ENCODE measurements around the gene MAP3K15. TPM values are rescaled to one million over a fixed set of nuclear protein-coding genes. Genes with fewer than 3 reads are reported as not detected.

Gene MAP3K15
- total and polyA plus RNA-seq, 5 donors from 2014 or later: not detected

GRCh38 chrX:19343535-19344408 is 171.5 kb downstream of the MAP3K15 start, which contains the start of gene PDHA1:
PDHA1 (plus strand) TSS chrX:19343927; CDS start chrX:19344038, 111 bp downstream.
- Mint-ChIP-seq H3K36me3 (no peaks in the 10 kb centered on the region), H3K9me3 (no peaks in the 10 kb centered on the region), H3K27me3 (peaks cover 5% of the 10 kb centered on the region), H3K4me3 (peak within 1 kb of the TSS; percentile 88 to 99 (median 91)), H3K4me1 (peaks cover 4 to 21% (median 4%) of the 10 kb centered on the region in 4 donors), H3K27ac (peak within 1 kb of the TSS; percentile 79 to 95 (median 83))
- peak; percentile 97 to 98 for ATAC-seq (ENCODE audit: low read depth in 2 of 2)
- H3K4me1 ChIP-seq (ENCODE audit: control insufficient read depth, insufficient read depth, low read length, poor library complexity, severe bottlenecking): peaks cover 10% of the 10 kb centered on the region
- H3K27me3 ChIP-seq (ENCODE audit: control insufficient read depth, insufficient read depth, low read length): no peaks in the 10 kb centered on the region
- DNase-seq: peak; percentile 88 to 94 (median 92)
- no peaks in the 10 kb centered on the region for H3K36me3 ChIP-seq (ENCODE audit: control insufficient read depth, insufficient read depth, low read length)
- H3K4me3 ChIP-seq (ENCODE audit: low read depth, low read length): peak within 1 kb of the TSS; percentile 78
- H3K9me3 ChIP-seq (ENCODE audit: control insufficient read depth in 2 of 2, low read length in 2 of 2): no peaks in the 10 kb centered on the region
- H3K27ac ChIP-seq (ENCODE audit: insufficient read depth, low read length, poor library complexity, severe bottlenecking): peak within 1 kb of the TSS; percentile 79

- Mint-ChIP-seq H3K4me1 (peaks cover 4 to 21% (median 4%) of the 10 kb centered on the region in 4 donors), H3K4me3 (peak overlapping the region; percentile 88 to 99 (median 91)), H3K9me3 (no peaks in the 10 kb centered on the region), H3K27me3 (peaks cover 5% of the 10 kb centered on the region), H3K27ac (peak overlapping the region in 2 of 3 donors; percentile 83 to 95), H3K36me3 (no peaks in the 10 kb centered on the region)
- peak overlapping the region; percentile 79 for H3K27ac ChIP-seq (ENCODE audit: insufficient read depth, low read length, poor library complexity, severe bottlenecking)
- no peaks in the 10 kb centered on the region for H3K27me3 ChIP-seq (ENCODE audit: control insufficient read depth, insufficient read depth, low read length)
- H3K4me3 ChIP-seq (ENCODE audit: low read depth, low read length): peak overlapping the region; percentile 73
- no peaks in the 10 kb centered on the region for H3K9me3 ChIP-seq (ENCODE audit: control insufficient read depth in 2 of 2, low read length in 2 of 2)
- H3K4me1 ChIP-seq (ENCODE audit: control insufficient read depth, insufficient read depth, low read length, poor library complexity, severe bottlenecking): peaks cover 10% of the 10 kb centered on the region
- DNase-seq (no peak), ATAC-seq (ENCODE audit: low read depth in 2 of 2) (no peak)
- H3K36me3 ChIP-seq (ENCODE audit: control insufficient read depth, insufficient read depth, low read length): no peaks in the 10 kb centered on the region
Measured at GRCh38 chrX:19343085-19343534, 172.2 kb downstream of the MAP3K15 start.

DNA sequence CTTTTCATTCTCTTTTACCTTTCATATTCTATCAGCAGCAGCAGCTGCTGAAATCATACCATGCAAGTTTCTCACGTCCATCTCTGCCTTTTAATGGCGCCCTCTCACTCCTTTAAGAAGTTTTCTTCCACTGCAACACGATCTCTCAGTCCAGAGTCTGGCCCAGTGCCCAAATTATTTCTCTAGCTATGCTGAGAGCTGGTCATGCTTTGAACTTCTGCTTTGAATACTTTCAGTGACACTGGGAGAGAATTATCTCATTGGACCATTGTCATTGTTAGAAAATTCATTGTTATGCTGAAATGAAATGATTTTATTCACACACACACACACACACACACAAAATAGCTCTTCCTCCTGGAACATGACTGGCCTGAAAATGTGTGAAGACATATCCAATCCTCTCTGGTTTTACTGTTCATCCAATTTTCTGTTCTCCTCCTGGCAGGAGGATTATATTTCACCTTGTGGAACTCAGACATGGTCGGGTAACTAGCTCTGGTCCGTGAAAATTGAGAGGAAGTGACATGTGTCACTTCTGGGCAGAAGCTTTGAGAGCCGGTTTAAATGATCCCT is 172.9 kb downstream of the MAP3K15 start:
- peaks cover 0 to 21% (median 2%) of the 10 kb centered on the region in 4 donors for H3K4me1 Mint-ChIP-seq
- H3K9me3 ChIP-seq (ENCODE audit: control insufficient read depth in 2 of 2, low read length in 2 of 2): no peaks in the 10 kb centered on the region
- DNase-seq (no peak), ATAC-seq (ENCODE audit: low read depth in 2 of 2) (no peak)
- no peak overlapping the region for H3K27ac Mint-ChIP-seq
- H3K9me3 Mint-ChIP-seq: no peaks in the 10 kb centered on the region
- no peaks in the 10 kb centered on the region for H3K36me3 Mint-ChIP-seq
- peaks cover 5% of the 10 kb centered on the region for H3K27me3 Mint-ChIP-seq
- no peak overlapping the region for H3K27ac ChIP-seq (ENCODE audit: insufficient read depth, low read length, poor library complexity, severe bottlenecking)
- H3K36me3 ChIP-seq (ENCODE audit: control insufficient read depth, insufficient read depth, low read length): no peaks in the 10 kb centered on the region
- peaks cover 10% of the 10 kb centered on the region for H3K4me1 ChIP-seq (ENCODE audit: control insufficient read depth, insufficient read depth, low read length, poor library complexity, severe bottlenecking)
- no peak overlapping the region for H3K4me3 ChIP-seq (ENCODE audit: low read depth, low read length)
- H3K4me3 Mint-ChIP-seq: peak overlapping the region in 2 of 4 donors; percentile 64 to 90
- no peaks in the 10 kb centered on the region for H3K27me3 ChIP-seq (ENCODE audit: control insufficient read depth, insufficient read depth, low read length)

GRCh38 chrX:19334945-19335626 is 180.2 kb downstream of the MAP3K15 start:
- Histone ChIP-seq H3K9me3 (ENCODE audit: control insufficient read depth in 2 of 2, low read length in 2 of 2) (peaks cover 0 to 6% of the 10 kb centered on the region in 2 experiments), H3K4me1 (ENCODE audit: control insufficient read depth, insufficient read depth, low read length, poor library complexity, severe bottlenecking) (no peaks in the 10 kb centered on the region), H3K27me3 (ENCODE audit: control insufficient read depth, insufficient read depth, low read length) (no peaks in the 10 kb centered on the region), H3K36me3 (ENCODE audit: control insufficient read depth, insufficient read depth, low read length) (no peaks in the 10 kb centered on the region), H3K27ac (ENCODE audit: insufficient read depth, low read length, poor library complexity, severe bottlenecking) (no peak overlapping the region), H3K4me3 (ENCODE audit: low read depth, low read length) (no peak overlapping the region)
- Mint-ChIP-seq H3K27me3 (peaks cover 5% of the 10 kb centered on the region), H3K4me1 (peaks cover 0 to 6% (median 2%) of the 10 kb centered on the region in 4 donors), H3K9me3 (peaks cover 1 to 4% (median 1%) of the 10 kb centered on the region in 7 donors), H3K27ac (no peak overlapping the region), H3K4me3 (no peak overlapping the region), H3K36me3 (peaks cover 3% of the 10 kb centered on the region)
- ATAC-seq (ENCODE audit: low read depth in 2 of 2): no peak
- peak in 1 of 3 donors; percentile 75 for DNase-seq

GRCh38 chrX:19332983-19333382 is 182.3 kb downstream of the MAP3K15 start:
- H3K27me3 Mint-ChIP-seq: peaks cover 5% of the 10 kb centered on the region
- no peak overlapping the region for H3K27ac ChIP-seq (ENCODE audit: insufficient read depth, low read length, poor library complexity, severe bottlenecking)
- H3K4me3 Mint-ChIP-seq: no peak overlapping the region
- H3K27ac Mint-ChIP-seq: no peak overlapping the region
- peaks cover 1 to 4% (median 1%) of the 10 kb centered on the region in 7 donors for H3K9me3 Mint-ChIP-seq
- no peak for ATAC-seq (ENCODE audit: low read depth in 2 of 2)
- peaks cover 0 to 6% (median 2%) of the 10 kb centered on the region in 4 donors for H3K4me1 Mint-ChIP-seq
- no peak overlapping the region for H3K4me3 ChIP-seq (ENCODE audit: low read depth, low read length)
- DNase-seq: no peak
- peaks cover 3% of the 10 kb centered on the region for H3K36me3 Mint-ChIP-seq
- no peaks in the 10 kb centered on the region for H3K27me3 ChIP-seq (ENCODE audit: control insufficient read depth, insufficient read depth, low read length)
- no peaks in the 10 kb centered on the region for H3K36me3 ChIP-seq (ENCODE audit: control insufficient read depth, insufficient read depth, low read length)
- H3K9me3 ChIP-seq (ENCODE audit: control insufficient read depth in 2 of 2, low read length in 2 of 2): peaks cover 0 to 6% of the 10 kb centered on the region in 2 experiments
- H3K4me1 ChIP-seq (ENCODE audit: control insufficient read depth, insufficient read depth, low read length, poor library complexity, severe bottlenecking): no peaks in the 10 kb centered on the region

DNA sequence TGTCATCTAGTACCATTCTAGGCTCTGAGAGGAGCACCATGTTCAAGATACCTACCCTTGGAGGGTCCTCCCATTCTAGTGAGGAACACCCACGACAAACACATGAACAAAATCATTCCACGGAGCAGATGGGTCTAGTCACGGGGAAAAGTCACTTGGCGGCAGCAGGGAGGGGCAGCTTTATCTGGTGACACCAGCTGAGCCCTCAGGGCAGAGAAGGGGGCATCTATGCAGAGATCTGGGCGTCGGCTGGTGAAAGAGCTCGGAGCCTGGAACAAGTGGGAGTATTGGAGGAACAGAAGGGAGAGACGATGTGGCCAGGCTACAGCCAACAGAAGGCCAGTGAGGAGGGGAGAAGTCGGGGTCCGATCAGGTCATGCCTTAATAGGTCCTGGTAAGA is 183.5 kb downstream of the MAP3K15 start:
- peaks cover 3% of the 10 kb centered on the region for H3K36me3 Mint-ChIP-seq
- peaks cover 5% of the 10 kb centered on the region for H3K27me3 Mint-ChIP-seq
- Histone ChIP-seq H3K9me3 (ENCODE audit: control insufficient read depth in 2 of 2, low read length in 2 of 2) (peaks cover 0 to 6% of the 10 kb centered on the region in 2 experiments), H3K27ac (ENCODE audit: insufficient read depth, low read length, poor library complexity, severe bottlenecking) (no peak overlapping the region), H3K4me1 (ENCODE audit: control insufficient read depth, insufficient read depth, low read length, poor library complexity, severe bottlenecking) (no peaks in the 10 kb centered on the region), H3K36me3 (ENCODE audit: control insufficient read depth, insufficient read depth, low read length) (no peaks in the 10 kb centered on the region), H3K27me3 (ENCODE audit: control insufficient read depth, insufficient read depth, low read length) (no peaks in the 10 kb centered on the region), H3K4me3 (ENCODE audit: low read depth, low read length) (no peak overlapping the region)
- no peak for ATAC-seq (ENCODE audit: low read depth in 2 of 2)
- peaks cover 0 to 6% (median 2%) of the 10 kb centered on the region in 4 donors for H3K4me1 Mint-ChIP-seq
- no peak overlapping the region for H3K4me3 Mint-ChIP-seq
- no peak overlapping the region for H3K27ac Mint-ChIP-seq
- no peak for DNase-seq
- H3K9me3 Mint-ChIP-seq: peaks cover 1 to 4% (median 1%) of the 10 kb centered on the region in 7 donors

DNA sequence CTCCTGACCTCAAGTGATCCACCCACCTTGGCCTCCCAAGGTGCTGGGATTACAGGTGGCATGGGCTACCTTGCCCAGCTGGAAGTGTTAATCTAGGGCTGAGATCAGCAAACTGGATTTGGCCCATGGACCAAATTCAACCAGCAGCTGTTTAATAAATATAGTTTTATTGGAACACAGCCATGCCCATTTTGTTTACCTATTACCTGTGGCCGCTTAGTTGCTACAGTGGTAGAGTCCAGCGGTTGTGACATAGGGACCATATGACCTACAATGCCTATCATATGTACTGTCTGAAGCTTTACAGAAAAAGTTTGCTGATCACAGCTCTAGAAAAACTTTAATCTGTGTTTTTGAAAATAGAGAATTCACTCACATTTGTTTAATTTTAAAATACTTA is 188.7 kb downstream of the MAP3K15 start:
- Mint-ChIP-seq H3K4me1 (no peaks in the 10 kb centered on the region), H3K27me3 (no peaks in the 10 kb centered on the region), H3K4me3 (no peak overlapping the region), H3K27ac (no peak overlapping the region), H3K9me3 (peaks cover 0 to 4% (median 0%) of the 10 kb centered on the region in 7 donors), H3K36me3 (no peaks in the 10 kb centered on the region)
- H3K9me3 ChIP-seq (ENCODE audit: control insufficient read depth in 2 of 2, low read length in 2 of 2): no peaks in the 10 kb centered on the region
- ATAC-seq (ENCODE audit: low read depth in 2 of 2) (no peak), DNase-seq (no peak)
- no peak overlapping the region for H3K27ac ChIP-seq (ENCODE audit: insufficient read depth, low read length, poor library complexity, severe bottlenecking)
- H3K27me3 ChIP-seq (ENCODE audit: control insufficient read depth, insufficient read depth, low read length): no peaks in the 10 kb centered on the region
- no peaks in the 10 kb centered on the region for H3K4me1 ChIP-seq (ENCODE audit: control insufficient read depth, insufficient read depth, low read length, poor library complexity, severe bottlenecking)
- H3K4me3 ChIP-seq (ENCODE audit: low read depth, low read length): no peak overlapping the region
- H3K36me3 ChIP-seq (ENCODE audit: control insufficient read depth, insufficient read depth, low read length): no peaks in the 10 kb centered on the region
